Neuronal stem cell (in vitro differentiated cells): ENCODE data around the gene LENG1.
A peak's percentile ranks its signal among the peaks of the same experiment; 100 is the strongest.

Source experiments
- DNase-seq: peaks from one replicate; pipeline ENCODE4 v3.0.0-alpha.2; 2013; ENCODE audit warnings: low spot score
- H2AFZ ChIP-seq: one replicate; pipeline ENCODE4 v1.6.1; 2013; ENCODE audit warnings: mild to moderate bottlenecking, low read length, inconsistent platforms
- H2AK5ac ChIP-seq: 2 replicates; pipeline ENCODE4 v1.6.1; 2013; ENCODE audit warnings: low read depth, mild to moderate bottlenecking, inconsistent platforms, low read length, moderate library complexity, mixed read lengths
- H2BK120ac ChIP-seq: 2 replicates; pipeline ENCODE4 v1.6.1; 2013; ENCODE audit warnings: low read depth, mild to moderate bottlenecking, inconsistent platforms, low read length, moderate library complexity, mixed read lengths
- H2BK12ac ChIP-seq: one replicate; pipeline ENCODE4 v1.6.1; 2013; ENCODE audit warnings: low read length, inconsistent platforms
- H2BK15ac ChIP-seq: 2 replicates; pipeline ENCODE4 v1.6.1; 2013; ENCODE audit warnings: mild to moderate bottlenecking, low read length, inconsistent platforms, mixed read lengths
- H2BK5ac ChIP-seq: one replicate; pipeline ENCODE4 v1.6.1; 2013; ENCODE audit warnings: inconsistent platforms, mild to moderate bottlenecking, low read length, moderate library complexity
- H3K14ac ChIP-seq: one replicate; pipeline ENCODE4 v1.6.1; 2013; ENCODE audit warnings: low read length, inconsistent platforms
- H3K18ac ChIP-seq: 2 replicates; pipeline ENCODE4 v1.6.1; 2013; ENCODE audit warnings: low read length, inconsistent platforms
- H3K23ac ChIP-seq: 2 replicates; pipeline ENCODE4 v1.6.1; 2013; ENCODE audit warnings: low read depth, mild to moderate bottlenecking, mixed read lengths, low read length, inconsistent platforms; ENCODE audit not compliant: poor library complexity
- H3K27ac ChIP-seq: replicated peaks from 3 replicates; pipeline ENCODE4 v1.5.1; 2013; ENCODE audit warnings: low read length, inconsistent platforms
- H3K27me3 ChIP-seq, 3 experiments: 2 replicates each; pipeline ENCODE4 v1.6.1; 2013; ENCODE audit warnings: low read length in 3 of 3, mild to moderate bottlenecking in 2 of 3, inconsistent platforms in 1 of 3, low read depth in 1 of 3, mixed read lengths in 1 of 3, moderate library complexity in 1 of 3; ENCODE audit not compliant: control insufficient read depth in 3 of 3, insufficient read depth in 3 of 3
- H3K36me3 ChIP-seq, 2 donors: replicated peaks in 1 of 2; 2 replicates each; pipeline ENCODE4 v1.6.1; 2013; ENCODE audit warnings: low read length in 2 of 2; ENCODE audit not compliant: control insufficient read depth in 2 of 2, insufficient read depth in 2 of 2
- H3K4ac ChIP-seq: 2 replicates; pipeline ENCODE4 v1.6.1; 2013; ENCODE audit warnings: inconsistent platforms, mild to moderate bottlenecking, low read length, moderate library complexity
- H3K4me1 ChIP-seq, 2 donors: 1 replicate in 1 of 2; 2 replicates in 1 of 2; pipeline ENCODE4 v1.6.1; 2013; ENCODE audit warnings: low read length in 2 of 2, low read depth in 1 of 2; ENCODE audit not compliant: control insufficient read depth in 2 of 2, insufficient read depth in 1 of 2
- H3K4me2 ChIP-seq: one replicate; pipeline ENCODE4 v1.6.1; 2013; ENCODE audit warnings: mild to moderate bottlenecking, low read length, inconsistent platforms; ENCODE audit not compliant: insufficient read depth, poor library complexity, severe bottlenecking
- H3K4me3 ChIP-seq, 2 donors: 2 replicates each; pipeline ENCODE4 v1.5.1; 2013; ENCODE audit warnings: low read length in 2 of 2, mild to moderate bottlenecking in 2 of 2, inconsistent platforms in 1 of 2, moderate library complexity in 1 of 2
- H3K79me1 ChIP-seq: one replicate; pipeline ENCODE4 v1.6.1; 2013; ENCODE audit warnings: low read depth, mild to moderate bottlenecking, inconsistent platforms, low read length, moderate library complexity
- H3K9ac ChIP-seq: one replicate; pipeline ENCODE4 v1.6.1; 2013; ENCODE audit warnings: mild to moderate bottlenecking, low read depth, low read length, inconsistent platforms; ENCODE audit not compliant: poor library complexity
- H3K9me3 ChIP-seq, 2 donors: replicated peaks in 1 of 2; 2 replicates each; pipeline versions ENCODE3 to v1.6.1; 2013; ENCODE audit warnings: low read length in 2 of 2, mild to moderate bottlenecking in 2 of 2, inconsistent platforms in 1 of 2, low read depth in 1 of 2, mixed read lengths in 1 of 2, moderate library complexity in 1 of 2; ENCODE audit not compliant: control insufficient read depth in 2 of 2, insufficient read depth in 1 of 2
- H4K8ac ChIP-seq: one replicate; pipeline ENCODE4 v1.6.1; 2013; ENCODE audit warnings: low read depth, mild to moderate bottlenecking, inconsistent platforms, low read length, moderate library complexity
- H4K91ac ChIP-seq: one replicate; pipeline ENCODE4 v1.6.1; 2013; ENCODE audit warnings: low read length, low read depth, mild to moderate bottlenecking, inconsistent platforms; ENCODE audit not compliant: poor library complexity
- WGBS, 2 donors: extraction: QIAGEN DNeasy Blood & Tissue Kit; methylation state at CpG; one replicate each; pipeline ENCODE4 v1.1.7; 2013; ENCODE audit warnings: missing lambda C conversion rate in 2 of 2, mixed read lengths in 1 of 2; ENCODE audit not compliant: insufficient read length in 2 of 2, insufficient replicate concordance in 1 of 2; ENCODE audit errors: extremely low coverage in 2 of 2; 5-methylcytosine and 5-hydroxymethylcytosine counted together

Gene LENG1

DNA sequence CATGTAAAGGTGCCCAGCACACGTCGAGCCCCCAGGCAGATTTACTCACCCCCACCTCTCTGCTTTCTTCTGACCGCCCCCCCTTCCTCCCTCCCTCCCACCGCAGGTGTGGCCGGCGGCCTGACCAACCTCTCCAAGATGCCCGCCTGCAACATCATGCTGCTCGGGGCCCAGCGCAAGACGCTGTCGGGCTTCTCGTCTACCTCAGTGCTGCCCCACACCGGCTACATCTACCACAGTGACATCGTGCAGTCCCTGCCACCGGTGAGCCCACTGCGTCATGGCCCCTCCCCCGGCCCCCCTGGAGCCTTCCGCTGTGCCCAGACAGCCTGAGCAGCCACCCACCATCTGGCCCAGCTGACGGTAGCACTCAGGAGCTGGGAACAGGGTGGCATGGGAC is 35.1 kb downstream of the LENG1 start:
- Histone ChIP-seq H4K91ac (no peak overlapping the region), H3K4me3 (no peak overlapping the region), H3K79me1 (peaks cover 1% of the 10 kb centered on the region), H2BK120ac (no peak overlapping the region), H3K18ac (no peak overlapping the region), H4K8ac (no peak overlapping the region), H2BK12ac (no peak overlapping the region), H3K4me1 (no peaks in the 10 kb centered on the region), H3K4ac (no peak overlapping the region), H3K27ac (no peak overlapping the region), H2AK5ac (no peak overlapping the region), H3K9me3 (no peaks in the 10 kb centered on the region), H3K9ac (peak overlapping the region; percentile 30), H3K36me3 (peaks cover 59 to 92% of the 10 kb centered on the region in 2 donors), H2BK5ac (no peak overlapping the region), H3K27me3 (no peaks in the 10 kb centered on the region), H3K14ac (no peak overlapping the region), H2AFZ (no peak overlapping the region), H3K23ac (peak overlapping the region; percentile 65), H2BK15ac (no peak overlapping the region), H3K4me2 (no peak overlapping the region)
- no peak for DNase-seq
- no CpG with 5 or more reads among the region's 19 CpGs for WGBS, 2 donors

DNA sequence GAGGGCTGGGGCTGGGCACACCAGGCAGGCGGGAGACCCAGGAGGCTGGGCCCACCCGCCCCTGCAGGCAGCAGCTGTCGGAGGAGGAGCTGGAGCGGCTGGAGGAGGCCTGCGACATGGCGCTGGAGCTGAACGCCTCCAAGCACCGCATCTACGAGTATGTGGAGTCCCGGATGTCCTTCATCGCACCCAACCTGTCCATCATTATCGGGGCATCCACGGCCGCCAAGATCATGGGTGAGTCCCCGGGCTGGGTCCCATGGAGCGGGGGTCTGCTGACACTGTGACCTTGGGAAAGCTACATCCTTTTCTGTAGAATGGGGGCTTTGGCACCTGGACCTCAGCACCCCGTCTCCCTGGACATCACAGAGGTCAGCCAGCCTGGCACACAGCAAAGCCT is 35.8 kb downstream of the LENG1 start:
- Histone ChIP-seq H3K4me2 (no peak overlapping the region), H2BK15ac (no peak overlapping the region), H3K4me1 (no peaks in the 10 kb centered on the region), H3K18ac (no peak overlapping the region), H3K23ac (no peak overlapping the region), H2AFZ (no peak overlapping the region), H3K9me3 (no peaks in the 10 kb centered on the region), H3K79me1 (peaks cover 1% of the 10 kb centered on the region), H3K9ac (no peak overlapping the region), H3K4me3 (no peak overlapping the region), H2BK12ac (no peak overlapping the region), H3K4ac (no peak overlapping the region), H3K14ac (no peak overlapping the region), H2BK120ac (no peak overlapping the region), H3K36me3 (peaks cover 54 to 89% of the 10 kb centered on the region in 2 donors), H2AK5ac (no peak overlapping the region), H3K27me3 (no peaks in the 10 kb centered on the region), H2BK5ac (no peak overlapping the region), H4K91ac (no peak overlapping the region), H3K27ac (no peak overlapping the region), H4K8ac (no peak overlapping the region)
- no peak for DNase-seq
- no CpG with 5 or more reads among the region's 17 CpGs for WGBS, 2 donors

DNA sequence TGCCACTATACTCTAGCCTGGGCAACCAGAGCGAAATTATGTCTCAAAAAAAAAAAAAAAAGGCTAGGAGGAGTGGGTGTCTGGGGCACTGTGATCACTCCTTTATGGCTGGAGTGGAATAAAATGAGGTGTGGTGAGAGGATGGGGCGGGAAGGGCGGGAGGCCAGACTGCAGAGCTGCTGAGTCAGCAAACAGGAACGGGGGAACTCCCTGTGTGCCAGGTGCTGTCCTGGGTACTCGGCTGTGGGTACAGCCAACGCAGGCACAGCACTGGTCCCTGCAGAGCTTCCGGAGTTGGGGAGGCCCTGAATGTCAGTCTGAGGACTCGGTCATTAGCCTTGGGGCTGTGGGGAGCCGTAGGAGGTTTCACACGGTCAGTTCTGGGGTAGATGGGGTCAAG is 38.3 kb downstream of the LENG1 start:
- H3K23ac ChIP-seq = no peak overlapping the region
- H3K4me2 ChIP-seq = no peak overlapping the region
- H3K27me3 ChIP-seq = no peaks in the 10 kb centered on the region
- H4K8ac ChIP-seq = no peak overlapping the region
- no peak overlapping the region for H2AFZ ChIP-seq
- H3K18ac ChIP-seq = no peak overlapping the region
- H3K9ac ChIP-seq = no peak overlapping the region
- no CpG with 5 or more reads among the region's 10 CpGs for WGBS, 2 donors
- peaks cover 10% of the 10 kb centered on the region for H3K79me1 ChIP-seq
- H3K36me3 ChIP-seq = peaks cover 50 to 78% of the 10 kb centered on the region in 2 donors
- H2AK5ac ChIP-seq = no peak overlapping the region
- H3K27ac ChIP-seq = no peak overlapping the region
- no peak overlapping the region for H3K4ac ChIP-seq
- DNase-seq = no peak
- no peak overlapping the region for H4K91ac ChIP-seq
- no peak overlapping the region for H2BK120ac ChIP-seq
- no peak overlapping the region for H3K14ac ChIP-seq
- no peaks in the 10 kb centered on the region for H3K9me3 ChIP-seq
- no peak overlapping the region for H2BK15ac ChIP-seq
- no peak overlapping the region for H3K4me3 ChIP-seq
- H3K4me1 ChIP-seq = peaks cover 3 to 4% of the 10 kb centered on the region in 2 donors
- no peak overlapping the region for H2BK5ac ChIP-seq
- no peak overlapping the region for H2BK12ac ChIP-seq

DNA sequence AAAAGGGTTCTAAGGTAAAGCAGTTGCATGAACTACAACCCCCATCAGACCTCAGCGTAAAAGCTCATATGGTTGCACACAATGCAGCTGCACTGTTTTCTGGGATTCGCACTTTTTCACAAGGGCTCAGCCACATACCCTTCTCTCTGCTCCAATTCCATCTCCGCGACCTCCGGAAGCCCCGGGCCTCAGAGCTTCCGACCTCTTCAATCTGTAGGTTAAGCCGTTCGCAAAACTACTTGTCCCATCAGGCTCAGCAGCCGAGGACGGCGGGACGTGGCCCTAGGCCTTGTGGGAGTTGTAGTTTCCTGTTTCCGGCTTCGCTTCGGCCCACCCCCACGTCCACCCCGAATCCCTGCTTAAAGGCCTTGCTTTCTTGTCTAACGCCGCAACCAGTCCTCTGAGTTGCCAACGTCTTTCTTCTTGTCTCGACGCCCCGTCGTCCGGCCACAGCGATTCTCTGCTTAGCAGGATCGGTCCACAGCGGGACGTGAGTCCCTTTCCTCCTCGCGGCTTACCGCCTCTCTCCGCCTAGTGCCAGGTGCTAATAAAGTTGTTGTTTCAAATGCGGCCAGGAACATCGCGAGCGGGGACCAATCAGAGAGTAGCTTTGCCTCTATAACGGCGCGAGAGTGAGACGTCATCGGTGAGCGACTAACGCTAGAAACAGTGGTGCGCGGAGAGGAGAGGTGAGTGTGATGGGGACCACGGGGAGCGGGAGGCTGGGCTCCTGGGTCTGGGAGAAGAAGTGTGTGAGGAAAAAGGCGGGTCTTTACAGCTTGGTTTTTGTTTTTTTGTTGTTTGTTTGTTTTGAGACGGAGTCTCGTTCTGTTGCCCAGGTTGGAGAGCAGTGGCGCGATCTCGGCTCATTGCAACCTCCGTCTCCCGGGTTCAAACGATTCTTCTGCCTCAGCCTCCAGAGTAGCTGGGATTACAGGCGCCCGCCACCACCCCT is 44.1 kb downstream of the LENG1 start, which contains the start of the genes PRPF31 and TFPT:
PRPF31 (plus strand) TSS at position 646 of the 955 bp plus-strand sequence. CDS start 2,525 bp downstream, outside the sequence.
TFPT (minus strand) TSS at position 549 of the 955 bp plus-strand sequence; CDS start at position 161, 388 bp downstream.
- peak within 1 kb of the TSS; percentile 96 for H3K23ac ChIP-seq
- H4K91ac ChIP-seq = no peak within 1 kb of the TSS
- H4K8ac ChIP-seq = no peak within 1 kb of the TSS
- peak within 1 kb of the TSS; percentile 99 for H3K18ac ChIP-seq
- peaks cover 11% of the 10 kb centered on the region for H3K79me1 ChIP-seq
- H3K36me3 ChIP-seq = peaks cover 21 to 52% of the 10 kb centered on the region in 2 donors
- no peak within 1 kb of the TSS for H2BK12ac ChIP-seq
- H3K4me1 ChIP-seq = peaks cover 3 to 4% of the 10 kb centered on the region in 2 donors
- H2BK15ac ChIP-seq = no peak within 1 kb of the TSS
- H3K9ac ChIP-seq = peak within 1 kb of the TSS; percentile 93
- WGBS, 2 donors = no CpG with 5 or more reads among the region's 60 CpGs
- H3K27ac ChIP-seq = peak within 1 kb of the TSS; percentile 63
- H3K4me3 ChIP-seq = peak within 1 kb of the TSS; percentile 64 to 91
- no peaks in the 10 kb centered on the region for H3K9me3 ChIP-seq
- no peak within 1 kb of the TSS for H3K4ac ChIP-seq
- peak; percentile 99 for DNase-seq
- peak within 1 kb of the TSS; percentile 10 for H2AK5ac ChIP-seq
- H2BK120ac ChIP-seq = no peak within 1 kb of the TSS
- H2BK5ac ChIP-seq = peak within 1 kb of the TSS; percentile 71
- H2AFZ ChIP-seq = peak within 1 kb of the TSS; percentile 92
- H3K27me3 ChIP-seq = no peaks in the 10 kb centered on the region
- no peak within 1 kb of the TSS for H3K14ac ChIP-seq
- H3K4me2 ChIP-seq = peak within 1 kb of the TSS; percentile 80
